Pulmonary artery endothelial cell (primary cell): Measurements from ENCODE around the gene CA10. TPM values are rescaled to one million over a fixed set of nuclear protein-coding genes. Genes with fewer than 3 reads are reported as not detected.

Source experiments
- DNase-seq: peaks from one replicate; pipeline ENCODE4 v3.0.0-alpha.2; 2011; ENCODE audit warnings: low read depth, low spot score
- total RNA-seq: library from RNA; depleted of rRNA; stranded (reverse); fragments of >200 nt; gene quantifications from 2 replicates; pipeline ENCODE4 v1.2.3, GENCODE V29; 2014

Gene CA10
- total RNA-seq, 1 donor from 2014 or later = not detected

DNA sequence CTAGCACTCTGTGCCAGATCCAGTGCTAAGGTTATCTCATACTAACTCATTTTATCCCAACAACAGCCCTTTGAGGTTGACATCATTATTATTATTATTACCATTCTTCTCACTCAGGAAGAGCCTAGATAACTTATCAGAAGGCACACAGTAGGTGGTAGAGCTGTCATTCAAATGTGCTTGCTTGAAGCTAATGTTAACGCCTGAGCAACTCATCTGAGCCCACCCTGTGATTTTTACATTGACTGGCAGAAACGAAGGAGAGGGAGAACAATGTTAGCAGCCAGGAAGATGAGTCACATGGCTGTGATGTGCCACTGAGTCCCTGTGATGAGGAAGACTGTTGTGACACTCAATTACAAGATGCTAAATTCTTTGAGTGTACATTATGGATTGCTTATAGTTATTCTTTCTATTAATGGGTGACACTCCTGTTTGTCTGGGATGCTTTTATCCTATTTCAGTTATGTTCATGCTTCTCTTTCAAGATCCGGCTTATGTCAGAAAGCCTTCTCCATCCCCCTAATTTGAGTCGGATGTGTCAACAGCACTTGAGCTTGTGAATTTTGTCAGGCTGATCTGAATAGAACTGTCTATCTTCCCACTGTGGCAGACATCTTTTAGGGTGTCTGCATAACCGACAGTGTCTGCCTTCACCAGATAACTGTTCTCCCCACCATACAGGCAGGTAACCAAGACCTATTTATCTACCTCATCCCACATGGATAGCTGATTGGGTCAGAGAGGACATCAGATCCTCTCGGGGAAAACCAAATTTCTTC, 426.4 kb downstream of the CA10 start:
- no peak for DNase-seq

DNA sequence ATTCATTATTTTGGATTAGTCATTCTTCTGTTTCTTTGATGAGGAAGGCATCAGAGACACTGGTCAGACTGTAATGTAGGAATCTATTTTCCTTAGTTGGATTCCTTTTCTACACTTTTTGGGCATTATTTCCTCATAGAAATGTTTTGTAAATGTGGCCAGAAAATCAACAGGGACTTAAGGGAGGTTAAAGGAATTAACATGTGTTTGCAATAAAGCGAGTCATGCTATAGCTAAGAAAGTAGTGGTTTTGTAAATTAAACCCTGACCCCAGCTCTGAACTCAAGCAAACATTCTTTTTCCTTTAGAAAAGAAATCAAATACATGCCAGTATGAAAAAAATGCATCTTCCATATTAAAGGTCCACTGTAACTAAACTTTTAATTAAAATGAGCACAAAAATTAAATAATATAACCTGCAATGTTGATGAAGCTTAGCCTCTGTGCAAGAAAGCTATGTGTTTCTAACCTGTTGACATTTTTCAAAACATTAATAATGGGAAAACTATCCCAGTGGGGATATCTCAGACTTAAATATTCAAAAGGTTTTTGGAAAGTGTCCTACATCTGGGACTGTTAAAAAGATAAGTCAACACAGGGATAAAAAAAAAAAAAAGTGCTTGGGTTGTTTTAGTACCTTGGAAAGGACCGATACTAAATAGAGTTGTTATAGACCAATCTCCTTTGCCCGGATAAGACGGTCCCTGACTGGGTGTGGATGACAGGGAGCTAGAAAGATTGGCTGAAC, 428.0 kb downstream of the CA10 start:
- no peak for DNase-seq

DNA sequence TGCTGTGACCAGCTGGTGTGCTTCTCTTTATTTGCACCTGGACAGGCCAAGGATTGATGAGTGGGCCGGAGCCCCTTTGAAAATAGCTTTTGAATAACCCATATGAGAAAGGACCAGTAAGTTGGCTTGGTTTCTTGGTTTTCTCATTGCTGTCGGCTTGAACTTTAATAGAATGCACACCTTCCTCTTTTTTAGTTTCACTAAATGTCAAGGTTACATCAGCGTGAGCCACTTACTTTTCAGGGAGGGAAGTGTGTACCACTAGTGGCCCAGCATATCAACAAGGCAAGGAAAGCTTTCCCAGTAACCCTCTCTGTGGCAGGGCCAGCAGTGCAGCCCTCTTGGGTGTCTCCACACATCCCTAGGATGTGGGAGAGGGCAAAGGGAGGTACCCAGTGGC, 433.3 kb downstream of the CA10 start:
- no peak for DNase-seq

DNA sequence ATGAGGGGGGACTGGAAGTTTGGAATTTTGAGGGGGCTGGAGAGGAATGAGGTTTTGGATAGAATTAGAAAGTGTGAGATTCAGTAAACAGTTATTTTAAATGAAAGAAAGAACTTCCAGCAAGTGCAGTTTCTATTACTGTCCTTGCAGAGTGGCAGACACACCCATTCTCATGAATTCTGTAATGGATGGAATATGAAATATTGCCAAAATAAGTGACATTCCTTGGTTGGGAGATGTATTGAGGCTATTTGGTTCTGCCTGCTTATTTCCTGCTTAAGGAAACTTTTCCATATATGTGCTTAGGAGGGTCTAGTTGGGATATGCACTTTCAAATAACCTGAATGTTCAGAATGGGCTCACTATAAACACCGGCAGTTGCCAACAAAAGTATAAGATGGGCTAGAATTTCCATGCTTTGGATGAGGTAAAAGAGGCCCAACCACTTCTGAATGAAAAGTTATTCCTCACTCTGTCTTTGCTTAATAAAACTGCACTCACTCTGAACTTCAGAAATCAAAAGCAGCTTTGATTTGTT, 434.4 kb downstream of the CA10 start:
- DNase-seq = no peak

DNA sequence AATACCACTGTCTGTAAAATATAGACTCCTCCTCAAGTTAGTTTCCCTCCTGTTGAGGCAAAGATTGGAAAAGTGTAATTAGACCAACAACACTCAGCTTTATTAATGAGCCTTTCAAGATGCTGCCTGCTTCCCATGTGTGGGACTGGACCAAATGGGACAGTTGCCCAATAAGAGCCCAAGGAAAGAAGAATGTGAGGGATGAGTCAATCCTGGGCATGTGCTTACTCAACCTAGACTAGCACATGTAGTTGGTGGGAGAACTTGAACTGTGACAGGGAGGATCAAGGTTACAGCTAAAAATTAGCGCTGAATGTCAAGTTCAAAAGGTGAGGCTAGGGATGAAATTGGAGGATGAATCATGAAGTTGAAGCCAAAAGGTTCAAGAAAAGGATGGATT, 435.5 kb downstream of the CA10 start:
- no peak for DNase-seq

DNA sequence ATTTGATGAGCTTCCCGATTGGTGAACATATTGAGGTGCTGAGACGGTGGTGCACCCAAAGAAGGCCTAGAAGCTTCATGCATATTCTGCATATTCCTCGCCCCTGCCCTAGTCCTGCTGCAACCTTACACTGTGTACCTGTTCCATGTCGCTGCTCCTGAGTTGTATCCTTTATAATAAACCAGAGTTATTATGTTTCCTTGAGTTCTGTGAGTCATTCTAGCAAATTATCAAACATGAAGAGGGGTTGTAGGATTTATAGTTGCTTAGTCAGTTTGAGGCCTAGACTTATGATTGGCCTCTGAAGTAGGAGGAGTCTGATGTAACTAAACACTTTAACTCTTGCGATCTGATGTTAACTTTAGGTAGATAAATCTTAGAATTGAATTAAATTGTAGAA, 436.8 kb downstream of the CA10 start:
- DNase-seq = no peak

DNA sequence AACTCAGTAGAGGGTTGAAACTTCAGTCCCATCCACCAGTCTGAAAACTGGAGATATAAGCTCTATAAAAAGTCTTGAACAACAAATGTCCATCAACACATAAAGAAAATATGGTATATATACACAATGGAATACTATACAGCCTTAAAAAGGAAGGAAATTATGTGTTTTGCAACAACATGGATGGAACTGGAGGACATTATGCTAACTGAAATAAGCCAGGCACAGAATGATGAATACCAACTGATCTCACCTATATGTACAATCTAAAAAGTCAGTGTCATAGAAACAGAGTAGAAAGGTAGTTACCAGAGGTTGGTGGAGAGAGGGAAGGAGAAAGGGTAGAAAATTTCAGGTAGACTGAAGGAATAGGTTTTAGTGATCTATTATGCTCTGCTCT, 438.1 kb downstream of the CA10 start:
- no peak for DNase-seq

DNA sequence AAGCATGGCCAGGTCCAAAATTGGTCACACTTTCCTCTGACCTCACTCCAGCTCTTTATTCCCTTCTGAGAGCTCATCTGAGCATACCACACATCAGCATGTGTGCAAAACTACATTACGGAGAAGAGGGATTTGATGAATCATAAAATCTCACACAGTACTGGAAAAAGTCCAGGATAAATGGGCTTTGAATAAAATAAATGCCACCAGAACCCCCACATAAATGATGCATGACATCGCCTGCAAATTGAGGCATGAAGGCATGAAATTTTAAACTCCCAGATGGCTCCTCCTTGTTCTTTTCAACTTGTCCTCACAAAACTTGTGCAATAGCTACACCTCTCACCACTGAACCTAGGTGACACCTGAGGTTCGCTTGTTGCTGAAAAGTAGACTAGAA, 439.5 kb downstream of the CA10 start:
- no peak for DNase-seq

DNA sequence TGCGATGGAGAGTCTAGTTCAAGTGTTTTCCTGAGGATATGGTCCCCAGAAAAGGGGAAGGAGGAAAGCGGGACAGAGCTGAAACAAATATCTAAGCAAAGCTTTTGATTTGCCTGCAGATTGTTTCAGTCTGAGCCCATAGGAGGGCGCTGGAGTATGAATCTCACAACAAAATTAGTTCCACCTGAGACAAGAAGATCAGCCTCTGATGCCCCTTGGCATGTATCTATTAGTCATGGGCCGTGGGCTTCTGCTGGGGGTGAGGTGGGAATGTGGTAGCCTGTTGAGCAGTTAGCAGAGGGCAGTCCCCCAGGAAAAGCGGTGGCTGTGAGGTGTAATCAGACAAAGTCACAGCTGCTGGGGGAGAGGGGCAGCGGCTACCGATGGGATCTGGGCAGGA, 446.9 kb downstream of the CA10 start:
- DNase-seq = no peak

DNA sequence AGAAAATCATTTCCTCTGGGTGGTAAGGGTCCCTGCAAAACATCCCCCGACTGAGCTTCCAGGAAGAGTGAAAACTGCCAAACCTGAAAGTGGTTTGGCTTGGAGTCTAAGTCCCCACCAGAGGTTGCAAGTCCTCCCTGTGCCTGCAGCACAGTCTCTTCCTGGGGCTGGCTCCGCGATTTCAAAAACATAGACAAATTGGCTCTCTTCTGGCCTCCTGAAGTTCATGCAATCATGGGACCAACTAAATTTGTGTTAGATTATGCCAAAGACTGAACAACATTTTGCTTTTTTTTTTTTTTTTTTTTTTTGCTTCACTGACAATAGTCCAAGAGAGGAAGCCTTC, 447.9 kb downstream of the CA10 start:
- DNase-seq = no peak

DNA sequence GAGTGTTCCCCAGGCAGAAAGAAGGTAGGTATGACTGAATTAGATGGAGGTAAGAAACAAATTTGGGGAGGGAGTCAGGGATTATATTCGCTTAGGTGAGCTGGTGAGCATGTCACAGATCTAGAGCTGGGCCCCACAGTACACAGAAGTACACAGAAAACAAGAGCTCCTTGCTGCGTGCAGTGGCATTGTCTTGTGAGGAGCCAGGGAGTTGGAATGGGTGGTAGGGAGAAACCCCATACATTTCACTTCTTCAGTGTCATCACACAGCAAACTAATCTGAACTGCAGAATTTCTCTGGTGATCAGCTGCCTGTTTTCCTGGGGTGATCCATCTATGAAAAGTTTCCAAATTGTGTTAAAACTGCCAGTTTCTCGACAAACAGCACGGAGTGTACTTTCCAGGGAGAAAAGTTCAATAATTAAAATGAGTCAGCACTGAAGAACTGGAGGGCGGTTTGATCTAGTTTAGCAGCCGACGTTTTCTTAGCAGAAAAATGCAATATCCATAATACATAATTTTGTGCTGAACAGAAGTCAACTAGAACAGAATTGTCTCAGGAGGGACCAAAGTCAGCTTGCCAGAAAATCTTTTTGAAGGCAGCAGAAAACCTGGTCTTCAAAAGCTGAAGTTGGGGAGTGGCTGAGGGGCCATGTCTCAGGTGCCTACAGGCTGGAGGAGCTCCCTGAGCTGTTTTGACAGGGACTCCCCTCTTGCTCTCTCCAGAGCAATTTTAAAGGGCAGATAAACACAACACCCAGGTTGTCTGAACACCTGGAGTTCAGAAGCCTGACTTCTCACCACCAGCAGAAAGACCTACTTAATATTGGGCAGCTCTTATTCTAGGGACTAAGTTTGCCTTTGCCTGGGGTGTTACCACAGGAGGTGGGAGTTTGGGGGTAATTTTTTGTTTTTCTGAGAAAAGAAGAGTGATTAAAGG, 448.6 kb downstream of the CA10 start:
- no peak for DNase-seq

DNA sequence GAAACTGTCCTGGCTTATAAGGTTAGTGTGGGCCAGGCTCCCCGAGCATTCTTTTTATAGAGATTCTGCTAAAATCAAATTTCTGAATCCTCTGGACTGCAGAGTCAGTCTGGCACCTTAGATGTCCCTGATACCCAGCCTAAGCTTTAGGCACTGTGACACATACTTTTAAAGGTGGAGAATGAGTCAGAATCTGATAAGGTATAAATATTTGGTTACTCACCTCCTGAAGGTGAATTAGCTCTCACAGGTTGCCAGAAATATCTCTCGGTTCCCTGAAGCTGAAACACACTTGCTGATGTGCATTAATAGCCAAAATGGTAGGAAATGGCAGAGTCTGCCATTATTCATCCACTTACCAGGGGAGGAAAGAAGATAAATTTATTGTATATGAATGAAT, 451.3 kb downstream of the CA10 start:
- no peak for DNase-seq

DNA sequence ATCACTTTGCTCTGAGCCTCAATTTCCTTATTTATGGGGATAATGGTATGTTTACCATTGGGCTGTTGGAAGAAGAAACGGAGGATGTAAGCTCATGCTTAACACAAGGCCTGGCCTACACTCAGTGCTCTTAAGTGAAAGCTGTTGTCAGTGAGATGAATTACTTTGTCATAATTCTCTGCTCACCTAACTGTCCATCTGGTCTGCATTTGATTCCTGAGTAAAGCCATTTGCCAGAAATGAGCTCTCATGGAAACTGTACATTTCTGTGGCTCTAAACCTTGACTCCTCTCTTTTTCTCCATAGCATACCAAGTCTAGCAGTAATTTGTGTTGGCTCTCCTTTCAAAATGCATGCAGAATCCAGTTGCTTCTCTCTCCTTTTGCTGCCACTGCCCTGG, 452.4 kb downstream of the CA10 start:
- DNase-seq = no peak

DNA sequence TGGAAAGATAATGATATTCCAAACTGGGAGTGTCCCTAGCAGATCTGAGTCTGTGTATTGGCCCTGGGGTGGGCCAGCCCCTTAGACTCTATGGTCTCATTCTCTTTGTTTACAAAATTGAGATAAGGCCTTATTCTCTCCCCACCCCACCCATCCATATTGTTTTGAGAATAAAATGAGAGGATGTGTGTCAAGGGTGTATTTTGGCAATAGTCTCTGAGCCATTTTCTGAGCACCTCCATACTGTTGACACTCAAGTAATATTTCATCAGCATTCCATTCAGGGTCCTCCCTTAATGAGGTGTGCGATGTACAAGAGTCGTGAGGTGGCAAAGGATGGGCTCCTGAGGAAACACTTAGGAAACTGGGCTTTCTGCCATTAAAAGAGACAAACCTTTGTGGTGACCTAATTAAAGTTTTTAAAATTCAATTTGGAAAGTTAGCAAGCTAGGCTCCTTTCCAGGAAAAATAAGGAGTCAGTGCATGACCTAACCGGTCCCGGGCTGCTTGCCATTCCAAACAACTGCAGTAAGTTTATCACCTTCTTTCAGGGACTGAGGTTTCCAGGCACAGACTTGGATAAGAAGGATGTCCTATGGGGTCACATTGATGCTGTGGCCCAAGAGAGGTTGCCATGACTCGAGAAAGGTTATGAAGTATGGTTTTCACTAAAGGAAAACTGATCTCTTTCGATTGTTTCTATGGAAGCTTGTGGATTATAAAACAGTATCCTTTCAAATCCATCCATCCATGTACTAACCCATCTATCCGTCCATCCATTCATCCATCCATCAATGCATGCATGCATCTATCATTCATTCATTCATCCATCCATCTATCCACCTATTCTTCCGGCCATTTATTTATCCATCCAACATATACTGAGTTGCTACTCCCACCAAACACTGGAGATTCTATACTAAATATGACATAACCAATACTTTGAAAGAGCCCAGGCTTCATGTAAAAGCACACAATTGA, 454.9 kb downstream of the CA10 start:
- DNase-seq = no peak

DNA sequence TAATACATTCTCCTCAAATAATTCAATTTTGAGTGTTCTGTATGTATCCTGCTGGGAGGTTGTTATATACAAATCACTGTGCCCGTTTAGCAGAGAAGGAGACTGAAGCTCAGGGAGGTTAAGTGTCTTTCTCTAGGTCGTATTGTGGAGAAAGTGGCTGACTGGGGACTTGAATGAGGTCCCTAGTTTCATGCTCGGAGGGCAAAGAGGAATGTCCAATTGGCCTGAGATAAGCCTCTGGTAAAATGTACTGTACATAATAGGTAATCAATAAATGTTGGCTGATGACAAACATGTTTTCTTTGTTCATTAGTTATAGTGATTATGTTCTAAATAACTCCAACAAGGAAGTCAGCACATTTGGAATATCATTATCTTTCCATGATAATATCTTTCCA, 455.6 kb downstream of the CA10 start:
- DNase-seq = no peak

DNA sequence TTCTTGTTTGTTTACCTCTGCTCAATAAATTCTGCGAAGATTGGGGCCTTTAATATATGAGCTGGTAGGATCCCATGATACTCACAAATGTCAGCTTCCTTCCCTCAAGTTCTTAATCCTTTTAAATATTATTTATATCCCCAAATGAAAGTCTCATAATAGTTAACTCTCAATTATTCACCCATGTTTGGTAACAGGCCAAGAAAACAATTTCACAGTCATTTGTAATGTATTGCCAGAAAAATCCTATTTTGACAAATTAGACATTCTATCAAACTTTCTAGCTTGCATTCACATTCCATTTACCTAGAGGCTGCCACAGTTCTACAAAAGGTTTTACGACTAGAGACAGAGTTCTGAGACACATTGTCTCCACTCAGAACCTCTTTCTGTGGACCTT, 457.0 kb downstream of the CA10 start:
- no peak for DNase-seq

DNA sequence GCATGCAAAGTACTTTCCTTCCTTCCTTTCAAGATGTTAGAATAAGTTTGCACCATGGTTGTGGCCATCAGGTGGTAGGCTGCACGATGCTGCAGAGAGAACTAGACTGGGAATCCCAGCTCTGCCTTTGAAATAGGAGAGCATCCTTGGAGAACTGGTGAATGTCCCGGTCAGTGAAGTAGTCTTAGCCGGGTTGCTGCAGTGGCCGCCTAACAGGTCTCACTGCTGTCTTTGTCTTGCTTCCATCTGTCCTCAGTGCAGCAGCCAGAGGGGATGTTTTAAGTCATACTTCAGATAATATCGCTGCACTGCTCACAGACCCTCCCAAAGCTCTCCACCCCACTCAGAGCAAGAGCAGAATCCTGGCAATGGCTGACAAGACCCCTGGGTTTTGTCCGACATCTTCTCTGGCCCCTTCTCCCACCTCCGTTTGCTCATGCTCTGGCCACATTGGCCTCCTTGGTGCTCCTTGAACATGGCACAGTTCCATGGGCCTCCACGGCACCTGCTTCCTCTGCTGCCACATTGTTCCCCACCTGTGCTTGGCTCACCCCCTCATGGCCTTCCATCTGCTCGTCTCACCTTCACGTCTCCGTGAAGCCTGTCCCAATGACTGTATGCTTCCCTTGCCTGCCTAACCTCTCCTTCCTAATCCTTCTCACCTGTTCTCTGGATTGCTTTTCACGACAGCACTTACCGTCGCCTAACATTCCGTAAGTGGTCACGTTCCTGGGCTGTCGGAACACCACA, 458.3 kb downstream of the CA10 start:
- no peak for DNase-seq

DNA sequence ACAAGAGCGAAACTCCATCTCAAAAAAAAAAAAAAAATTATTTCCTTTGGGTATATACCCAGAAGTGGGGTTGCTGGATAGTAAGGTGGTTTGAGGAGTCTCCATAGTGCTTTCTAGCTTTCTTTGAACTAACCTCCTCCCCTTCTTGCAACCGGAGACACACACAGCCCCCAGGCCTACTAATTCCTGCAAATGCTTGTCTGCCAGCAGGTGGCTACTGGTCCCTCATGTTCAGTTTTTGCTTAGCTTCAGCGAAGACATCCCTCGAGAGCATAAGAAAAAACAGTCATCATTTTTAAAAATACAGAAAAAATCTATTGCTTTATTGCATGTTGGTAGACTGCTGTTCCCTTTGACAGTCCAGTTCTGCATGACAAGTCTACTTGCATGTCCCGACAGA, 459.2 kb downstream of the CA10 start:
- no peak for DNase-seq

DNA sequence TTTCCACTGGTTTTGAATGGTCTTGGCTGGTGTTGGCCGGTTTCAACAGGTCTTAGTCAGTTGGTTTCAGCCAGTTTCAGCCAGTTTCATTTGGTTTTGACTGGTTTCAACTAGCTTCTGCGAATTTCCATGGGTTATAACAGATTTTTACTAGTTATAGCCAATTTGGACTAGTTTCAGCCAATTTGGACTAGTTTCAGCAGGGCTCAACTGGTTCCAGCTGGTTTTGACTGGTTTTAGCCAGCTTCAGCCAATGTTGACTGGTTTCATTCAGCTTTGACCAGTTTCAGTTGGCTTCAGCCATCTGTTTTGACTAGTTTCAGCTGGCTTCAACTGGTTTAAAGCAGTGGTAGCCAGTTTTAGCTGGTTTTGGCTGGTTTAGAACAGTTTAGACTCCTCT, 465.6 kb downstream of the CA10 start:
- DNase-seq = no peak

DNA sequence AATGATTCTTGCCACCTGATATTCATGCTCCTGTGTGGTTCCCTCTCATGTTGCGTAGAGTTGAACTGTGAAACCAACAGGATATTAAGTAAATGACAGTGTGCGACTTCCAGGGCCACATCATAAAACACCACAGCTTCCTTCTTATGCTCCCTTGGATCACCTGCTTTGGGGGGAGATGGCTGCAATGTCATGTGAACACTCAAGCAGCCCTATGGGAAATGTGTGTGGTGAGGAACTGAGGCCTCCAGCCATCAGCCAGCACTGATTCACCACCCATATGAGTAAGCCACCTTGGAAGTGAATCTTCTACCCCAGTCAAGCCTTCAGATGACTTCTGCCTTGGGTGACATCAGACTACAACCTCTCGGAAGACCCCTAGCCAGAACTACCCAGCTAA, 470.6 kb downstream of the CA10 start:
- DNase-seq = no peak
